Cardiac muscle cell (in vitro differentiated cells and primary cell): Measurements from ENCODE around the gene MRPL40. TPM values are rescaled to one million over a fixed set of nuclear protein-coding genes. Genes with fewer than 3 reads are reported as not detected.

Experiments
- DNase-seq, 2 donors: peaks; one replicate each; pipeline versions ENCODE4 v3.0.0 to v3.0.0-alpha.2; 2010 to 2017; ENCODE audit warnings: low read depth in 1 of 2, low spot score in 1 of 2
- H3K27ac ChIP-seq: fragments of 200-600 bp; sonication (generic); 2 replicates; pipeline ENCODE4 v1.5.1; 2016
- H3K27me3 ChIP-seq: fragments of 200-600 bp; sonication (generic); 2 replicates; pipeline ENCODE4 v1.6.0; 2016; ENCODE audit warnings: control low read depth
- H3K36me3 ChIP-seq: fragments of 200-600 bp; sonication (generic); 2 replicates; pipeline ENCODE4 v1.5.1; 2016; ENCODE audit warnings: control low read depth
- H3K4me1 ChIP-seq: fragments of 200-600 bp; sonication (generic); 2 replicates; pipeline ENCODE4 v1.8.1; 2017; ENCODE audit warnings: low read depth, mild to moderate bottlenecking, mixed run types
- H3K4me3 ChIP-seq: fragments of 200-600 bp; sonication (generic); 2 replicates; pipeline ENCODE4 v1.5.1; 2016; ENCODE audit warnings: mild to moderate bottlenecking
- H3K9me3 ChIP-seq: fragments of 200-600 bp; sonication (generic); 2 replicates; pipeline ENCODE4 v1.5.1; 2017; ENCODE audit warnings: low read depth, mild to moderate bottlenecking, control low read depth
- CTCF ChIP-seq: IDR thresholded peaks from 2 replicates; pipeline ENCODE4 v1.5.1; 2012; ENCODE audit warnings: low read depth, mild to moderate bottlenecking, low read length
- polyA plus RNA-seq: library from polyadenylated mRNA; unstranded; fragments of >200 nt; fragmentation: Nextera tagmentation; extraction: Ambion mirVana; gene quantifications from 2 replicates; pipeline ENCODE4 v1.2.1, GENCODE V29; 2016
- total RNA-seq: library from RNA; depleted of rRNA; stranded (reverse); fragments of >200 nt; gene quantifications from 2 replicates; pipeline ENCODE4 v1.2.3, GENCODE V29; 2016

MRPL40 gene
- total and polyA plus RNA-seq, 2 experiments from 2014 or later, result 38.7 to 91.3 TPM

DNA sequence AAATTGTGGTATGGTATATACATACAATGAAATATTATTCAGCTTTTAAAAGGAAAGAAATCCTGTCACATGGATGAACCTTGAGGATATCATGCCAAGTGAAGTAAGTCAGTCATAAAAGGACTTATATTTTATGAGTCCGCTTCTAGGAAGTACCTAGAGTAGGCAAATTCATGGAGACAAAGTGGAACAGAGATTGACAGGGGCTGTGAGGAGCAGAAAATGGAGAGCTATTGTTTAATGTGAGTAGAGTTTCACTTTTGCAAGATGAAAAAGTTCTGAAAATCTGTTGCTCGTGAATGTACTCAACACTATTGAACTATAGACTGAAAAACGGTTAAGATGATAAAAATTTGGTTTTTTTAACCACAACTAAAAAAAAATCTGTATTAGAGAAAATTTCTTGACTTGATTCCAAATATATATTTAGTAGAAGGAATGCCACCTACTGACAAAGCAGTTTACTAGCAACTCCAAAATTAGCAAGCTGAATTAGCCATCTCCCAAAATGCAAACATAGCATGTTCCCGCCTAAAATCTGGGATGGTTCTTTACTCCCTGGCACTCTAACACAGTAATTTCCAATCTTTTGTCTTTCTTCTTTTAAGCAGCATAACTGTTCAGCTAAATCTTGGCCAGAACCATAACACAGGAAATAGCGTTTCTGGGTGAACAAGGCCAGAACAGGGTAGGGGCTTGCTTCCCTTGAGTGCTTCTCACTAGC, 45.1 kb downstream of the MRPL40 start:
- TF ChIP-seq CTCF, result peak; percentile 35

DNA sequence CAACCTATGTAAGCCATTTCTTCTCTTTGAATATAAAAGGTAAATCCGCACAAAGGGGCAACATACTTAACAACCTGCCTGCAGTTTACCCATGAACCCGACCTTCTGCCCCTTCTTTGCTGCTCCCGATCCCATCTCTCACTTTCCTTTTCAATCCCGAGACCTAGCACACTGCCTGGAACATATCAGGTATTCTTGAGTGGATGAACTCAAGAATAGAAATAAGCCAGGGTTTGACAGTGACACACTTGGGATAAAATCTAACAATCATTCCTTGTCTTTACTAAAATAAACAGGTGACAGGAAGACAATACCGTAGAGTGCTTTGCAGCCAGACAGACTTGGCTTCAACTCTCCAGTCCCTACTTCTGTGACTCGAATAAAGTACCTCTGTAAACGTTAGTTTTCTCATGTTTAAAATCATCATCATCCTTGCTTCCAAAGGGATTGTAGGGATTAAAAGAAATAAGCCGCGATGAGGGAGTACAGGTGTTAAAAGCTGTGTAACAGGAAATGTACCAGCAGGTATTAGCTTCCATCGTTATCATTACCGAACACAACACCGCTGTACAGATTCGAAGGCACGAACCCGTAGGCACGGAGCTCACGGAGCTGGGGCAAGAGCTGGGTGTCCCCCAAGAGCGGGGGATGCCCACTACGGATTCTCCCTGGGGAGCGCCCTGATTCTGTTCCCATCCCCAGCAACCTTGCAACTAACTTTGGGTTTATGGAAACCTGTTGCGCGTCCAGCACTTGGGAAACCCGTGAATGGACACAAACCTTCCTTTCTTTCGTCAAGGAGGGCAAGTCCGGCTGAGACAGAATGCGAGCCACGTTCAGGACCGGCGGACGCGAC, 45.9 kb downstream of the MRPL40 start:
- no peak for DNase-seq
- Histone ChIP-seq H3K4me3 (peak overlapping the region; percentile 52), H3K4me1 (peaks cover 5% of the 10 kb centered on the region), H3K27me3 (no peaks in the 10 kb centered on the region), H3K9me3 (no peaks in the 10 kb centered on the region), H3K36me3 (no peaks in the 10 kb centered on the region), H3K27ac (peak overlapping the region; percentile 97)
- no peak for TF ChIP-seq CTCF

More for the DNA sequence above, 45.1 kb downstream of the MRPL40 start:
- H3K4me1 ChIP-seq, result peaks cover 5% of the 10 kb centered on the region
- DNase-seq, result peak in 1 of 2 donors; percentile 33
- H3K27ac ChIP-seq, result no peak overlapping the region
- no peaks in the 10 kb centered on the region for H3K9me3 ChIP-seq
- peak overlapping the region; percentile 52 for H3K4me3 ChIP-seq
- H3K27me3 ChIP-seq, result no peaks in the 10 kb centered on the region
- no peaks in the 10 kb centered on the region for H3K36me3 ChIP-seq

DNA sequence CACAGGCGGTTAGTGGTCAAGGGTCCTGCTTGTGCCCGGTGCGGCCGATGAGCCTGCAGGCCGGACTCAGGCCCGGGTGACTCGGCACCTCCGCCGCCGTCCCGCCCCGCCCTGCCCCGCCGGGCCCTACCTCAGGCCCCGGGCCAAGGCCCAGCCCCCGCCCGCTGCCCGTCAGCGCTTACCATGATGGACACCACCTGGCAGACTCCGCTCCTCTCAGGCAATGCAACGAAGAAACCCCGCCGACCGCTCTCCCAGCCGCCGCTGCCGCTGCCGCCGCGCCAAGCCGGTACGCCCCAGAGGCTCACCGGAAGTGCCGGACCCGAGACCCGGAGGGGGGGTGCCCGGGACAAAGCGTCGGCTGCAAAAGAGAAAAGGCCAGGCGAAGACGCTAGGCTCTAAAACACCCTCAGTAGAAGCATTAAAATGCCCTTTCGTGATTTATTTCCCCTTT, 46.6 kb downstream of the MRPL40 start, which contains the start of gene UFD1:
TSS of gene UFD1 (minus strand) at position 293 of the 454 bp plus-strand sequence. CDS start at position 185, 108 bp downstream.
- TF ChIP-seq CTCF, result no peak
- H3K4me1 ChIP-seq, result peaks cover 5% of the 10 kb centered on the region
- peak within 1 kb of the TSS; percentile 52 for H3K4me3 ChIP-seq
- H3K27ac ChIP-seq, result peak within 1 kb of the TSS; percentile 97
- H3K9me3 ChIP-seq, result no peaks in the 10 kb centered on the region
- DNase-seq, result peak; percentile 91 to 92
- H3K27me3 ChIP-seq, result no peaks in the 10 kb centered on the region
- no peaks in the 10 kb centered on the region for H3K36me3 ChIP-seq

DNA sequence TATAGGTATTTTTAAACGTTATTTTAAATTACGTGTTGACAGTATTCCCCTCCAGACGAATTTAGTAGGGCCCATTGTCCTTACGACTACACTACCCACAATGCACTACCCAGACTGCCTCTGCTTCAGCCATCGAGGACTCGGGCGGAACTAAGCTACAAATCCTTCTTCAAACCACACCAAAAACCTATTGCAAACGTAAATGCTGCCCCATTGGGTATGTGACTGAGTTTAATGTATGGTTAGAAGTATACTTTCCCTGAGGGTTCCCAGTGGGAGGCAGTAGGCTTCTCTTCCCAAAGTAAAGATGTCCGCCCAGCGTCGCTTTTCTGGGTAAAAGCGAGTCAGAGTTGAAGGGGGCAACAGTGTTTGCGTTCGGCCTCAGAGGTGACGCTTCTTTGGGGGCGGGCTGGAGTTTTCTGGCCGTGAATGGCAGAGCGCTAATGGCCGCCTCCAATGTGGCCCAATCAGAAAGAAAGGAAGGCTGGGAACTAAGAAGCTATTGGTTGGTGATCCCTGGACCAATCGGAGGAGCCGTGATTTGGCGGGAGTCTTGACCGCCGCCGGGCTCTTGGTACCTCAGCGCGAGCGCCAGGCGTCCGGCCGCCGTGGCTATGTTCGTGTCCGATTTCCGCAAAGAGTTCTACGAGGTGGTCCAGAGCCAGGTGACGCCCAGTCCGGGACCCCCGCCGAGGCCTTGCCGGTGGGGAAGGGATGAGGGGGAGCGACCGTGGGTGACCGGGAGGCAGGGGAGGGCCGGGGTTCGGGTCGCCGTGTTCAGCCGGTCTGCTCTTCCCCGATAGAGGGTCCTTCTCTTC, 47.2 kb downstream of the MRPL40 start, which contains the start of gene CDC45:
TSS of gene CDC45 (plus strand) at position 566 of the 818 bp plus-strand sequence. CDS start at position 615, 49 bp downstream.
- DNase-seq, result peak; percentile 98 to 99
- no peaks in the 10 kb centered on the region for H3K27me3 ChIP-seq
- no peak for TF ChIP-seq CTCF
- peak within 1 kb of the TSS; percentile 97 for H3K27ac ChIP-seq
- peaks cover 5% of the 10 kb centered on the region for H3K4me1 ChIP-seq
- H3K36me3 ChIP-seq, result no peaks in the 10 kb centered on the region
- H3K9me3 ChIP-seq, result no peaks in the 10 kb centered on the region
- H3K4me3 ChIP-seq, result peak within 1 kb of the TSS; percentile 52

GRCh38 chr22:19480173-19480568, 47.8 kb downstream of the MRPL40 start:
- TF ChIP-seq CTCF, result no peak
- Histone ChIP-seq H3K36me3 (no peaks in the 10 kb centered on the region), H3K9me3 (no peaks in the 10 kb centered on the region), H3K27ac (no peak overlapping the region), H3K4me3 (peak overlapping the region; percentile 52), H3K4me1 (peaks cover 5% of the 10 kb centered on the region), H3K27me3 (no peaks in the 10 kb centered on the region)
- DNase-seq, result no peak
